HG03457 (cell line): ENCODE data around the gene NUDT13.

Experiments
- ATAC-seq: cut with Tn5 transposase; IDR thresholded peaks from one replicate; pipeline ENCODE4 v1.9.1; 2021; ENCODE audit warnings: moderate number of reproducible peaks; ENCODE audit not compliant: unreplicated experiment

The NUDT13 gene

GRCh38 chr10:73161662-73162061 lies 51.4 kb downstream of the NUDT13 start:
- ATAC-seq, result no peak

GRCh38 chr10:73163096-73163495 lies 52.8 kb downstream of the NUDT13 start:
- ATAC-seq, result no peak

- no peak for ATAC-seq
Measured at GRCh38 chr10:73166972-73167371, 56.7 kb downstream of the NUDT13 start.

- no peak for ATAC-seq
Measured at GRCh38 chr10:73167458-73167782, 57.2 kb downstream of the NUDT13 start.

GRCh38 chr10:73167783-73168464 lies 57.7 kb downstream of the NUDT13 start, which contains the start of the genes ECD and FAM149B1:
Gene ECD, minus strand, starts transcription at chr10:73168008. Its CDS starts 4,071 bp downstream, at chr10:73163937.
Gene FAM149B1, plus strand, starts transcription at chr10:73168119. Its CDS starts 221 bp downstream, at chr10:73168340.
- peak; percentile 84 for ATAC-seq

- ATAC-seq, result no peak
Measured at GRCh38 chr10:73168465-73168803, 58.2 kb downstream of the NUDT13 start.

GRCh38 chr10:73169320-73169719 lies 59.1 kb downstream of the NUDT13 start:
- ATAC-seq, result no peak

GRCh38 chr10:73172867-73173266 lies 62.6 kb downstream of the NUDT13 start:
- ATAC-seq, result no peak

- no peak for ATAC-seq
Measured at GRCh38 chr10:73174148-73174925, 64.1 kb downstream of the NUDT13 start.
